ENCODE measurements around the gene CREB3L4.

GRCh38 chr1:153956997-153957715 is 10.5 kb upstream of the CREB3L4 start:
- TF ChIP-seq POLR2A (IDR thresholded peaks at IDR 0.05) (no peak), CTCF (IDR thresholded peaks at IDR 0.05) (no peak), POLR2AphosphoS5 (IDR thresholded peaks at IDR 0.05; ENCODE audit: insufficient read depth in 1 of 2, low read depth in 1 of 2) (no peak)
